GM21717 (cell line): ENCODE results near the gene RAB5B.
"Not testable (repeated sequence)": the region's sequence is repeated elsewhere in the genome, so short reads cannot be mapped to it uniquely, and the experiment has no call there.

Experiments
- ATAC-seq: cut with Tn5 transposase; IDR thresholded peaks from one replicate; pipeline ENCODE4 v1.9.1; 2021; ENCODE audit warnings: mild to moderate bottlenecking, moderate library complexity; ENCODE audit not compliant: unreplicated experiment

The RAB5B gene

DNA sequence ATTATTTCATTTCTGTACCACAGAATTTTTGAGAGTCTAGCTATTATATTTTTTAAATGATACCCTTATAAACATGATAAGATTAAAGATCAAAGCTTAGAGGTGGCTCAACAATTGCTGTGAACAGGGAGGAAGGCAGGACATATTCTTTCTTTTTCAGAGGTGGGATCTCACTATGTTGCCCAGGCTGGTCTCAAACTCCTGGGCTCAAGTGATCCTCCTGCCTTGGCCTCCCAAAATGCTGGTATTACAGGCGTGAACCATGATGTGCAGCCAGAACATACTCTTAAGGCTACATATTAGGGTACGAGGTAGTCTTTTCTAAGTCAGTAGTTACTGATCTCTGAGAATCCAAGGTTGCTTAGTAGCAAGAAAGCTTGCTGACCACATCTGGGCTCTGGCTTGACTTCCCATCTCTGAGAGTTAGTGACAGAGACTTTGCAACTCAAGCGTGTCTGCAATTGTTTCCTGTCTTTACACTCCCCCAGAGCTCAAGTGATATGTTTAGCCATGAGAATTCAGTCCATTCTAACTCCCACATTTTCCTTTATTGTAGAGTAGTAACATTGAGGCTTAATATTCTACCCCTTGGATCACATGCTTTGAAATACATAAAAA lies 8.6 kb downstream of the RAB5B start:
- ATAC-seq = no peak

DNA sequence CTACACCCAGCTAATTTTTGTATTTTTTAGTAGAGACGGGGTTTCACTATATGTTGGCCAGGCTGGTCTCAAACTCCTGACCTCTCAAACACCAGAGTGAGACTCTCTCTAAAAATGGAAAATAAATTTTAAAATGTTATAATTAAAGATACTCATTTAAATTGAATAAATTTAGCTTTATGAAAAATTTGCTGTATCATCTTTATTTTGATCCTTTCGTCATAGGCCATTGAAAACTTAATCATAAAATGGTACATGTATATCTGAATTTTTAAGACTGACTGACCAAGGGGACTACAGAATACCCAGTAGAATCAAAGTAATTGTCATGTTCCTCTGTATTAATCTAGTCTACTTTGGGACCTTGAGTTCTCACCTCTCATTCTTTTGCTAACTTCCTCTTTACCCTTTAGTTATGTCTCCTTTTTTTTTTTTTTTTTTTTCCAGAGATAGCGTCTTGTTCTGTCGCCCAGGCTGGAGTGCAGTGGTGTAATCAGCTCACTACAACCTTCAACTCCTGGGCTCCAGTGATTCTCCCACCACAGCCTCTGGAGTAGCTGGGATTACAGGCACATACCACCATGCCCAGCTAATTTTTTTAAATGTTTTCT lies 9.5 kb downstream of the RAB5B start:
- no peak for ATAC-seq

DNA sequence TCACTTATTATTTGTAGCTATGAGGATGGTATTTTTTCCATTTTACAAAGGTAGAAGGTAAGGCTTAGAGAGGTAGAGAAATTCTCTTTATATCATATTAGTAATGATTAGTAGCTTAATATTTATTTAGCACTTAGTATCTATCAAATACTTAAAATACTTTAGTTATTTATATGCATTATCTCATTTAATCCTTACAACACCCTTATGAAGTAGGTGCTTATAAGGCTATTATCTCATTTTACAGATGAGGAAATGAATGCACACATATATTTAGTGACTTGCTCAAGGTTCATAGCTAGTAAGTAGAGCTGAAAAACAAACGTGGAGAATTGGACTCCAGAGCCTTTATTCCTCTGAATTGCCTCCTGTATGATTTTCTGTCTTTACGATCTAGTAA lies 11.0 kb downstream of the RAB5B start:
- no peak for ATAC-seq

DNA sequence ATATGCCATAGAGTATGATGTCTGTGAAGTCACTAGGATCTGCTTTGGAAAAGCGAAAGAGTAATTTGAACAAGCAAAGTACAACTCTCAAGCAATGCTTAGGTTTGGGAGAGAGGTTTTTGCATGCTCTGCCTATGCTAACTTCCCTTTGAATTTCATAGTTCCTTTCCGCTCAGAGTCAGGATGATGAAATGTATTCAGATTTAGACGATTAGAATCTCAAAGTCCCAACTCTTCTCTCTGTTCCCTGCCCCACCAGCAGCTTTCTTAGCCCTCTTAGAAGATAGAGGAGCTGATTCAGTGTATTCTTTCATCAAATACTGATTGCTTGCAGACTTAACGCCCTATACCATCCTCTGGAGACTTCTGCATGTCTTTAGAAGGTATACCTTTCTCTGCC lies 11.5 kb downstream of the RAB5B start:
- ATAC-seq = no peak

DNA sequence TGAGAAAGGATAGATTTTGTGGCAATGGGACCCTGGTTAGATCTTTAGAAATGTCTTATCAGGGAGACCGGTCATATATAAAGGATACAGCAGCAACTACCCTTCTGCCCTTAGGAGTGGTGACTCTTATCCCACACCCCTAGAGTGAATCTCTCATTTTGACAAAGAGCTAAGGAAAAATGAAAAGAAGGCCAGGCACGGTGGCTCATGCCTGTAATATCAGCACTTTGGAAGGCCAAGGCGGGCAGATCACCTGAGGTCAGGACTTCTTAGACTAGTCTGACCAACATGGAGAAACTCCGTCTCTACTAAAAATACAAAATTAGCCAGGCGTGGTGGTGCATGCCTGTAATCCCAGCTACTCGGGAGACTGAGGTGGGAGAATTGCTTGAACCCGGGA lies 12.1 kb downstream of the RAB5B start:
- ATAC-seq = not testable (repeated sequence)

DNA sequence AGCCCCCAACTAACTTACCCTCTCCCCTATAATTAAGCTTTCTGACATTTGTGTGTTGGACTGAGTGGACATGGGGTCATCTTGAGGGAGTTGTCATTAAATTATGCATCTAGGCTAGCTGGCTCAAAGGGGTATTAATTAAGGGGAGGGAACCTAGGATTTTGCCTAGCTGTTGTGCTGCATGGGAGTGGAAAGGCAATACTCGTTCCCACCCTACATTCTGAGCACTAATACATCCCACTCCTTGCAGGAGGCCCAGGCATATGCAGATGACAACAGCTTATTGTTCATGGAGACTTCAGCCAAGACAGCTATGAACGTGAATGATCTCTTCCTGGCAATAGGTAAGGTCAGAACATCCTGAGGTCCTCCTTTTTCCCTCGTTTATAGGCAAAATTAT lies 17.2 kb downstream of the RAB5B start:
- no peak for ATAC-seq

DNA sequence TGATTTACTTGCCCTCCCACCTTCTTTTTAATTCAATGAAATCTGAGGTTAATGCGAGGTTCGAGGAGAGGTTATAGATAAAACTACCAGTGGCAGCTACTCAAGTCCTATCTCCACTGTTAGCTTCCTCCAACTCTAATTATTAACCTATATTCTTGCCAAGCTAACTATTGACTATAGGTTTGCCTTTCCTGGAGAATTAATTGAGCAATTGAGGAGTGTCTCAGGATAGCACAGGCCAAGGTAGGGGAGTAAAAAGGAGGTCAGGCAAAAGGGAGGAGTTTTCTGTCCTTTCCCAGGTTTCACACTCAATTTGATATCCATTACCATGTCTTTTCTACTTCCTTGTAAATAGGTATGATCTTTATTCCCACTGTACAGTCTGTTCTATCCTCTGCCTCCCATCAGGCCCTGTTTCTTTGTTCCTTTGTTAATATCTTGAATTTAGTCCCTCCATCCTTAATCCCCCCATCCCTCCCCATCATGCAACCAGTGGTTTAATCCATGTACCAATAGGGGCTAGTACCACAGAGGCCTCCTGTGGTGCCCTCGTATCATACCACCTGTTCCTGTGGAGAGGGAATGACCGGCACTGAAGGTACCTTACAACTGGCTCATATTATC lies 19.5 kb downstream of the RAB5B start:
- no peak for ATAC-seq

DNA sequence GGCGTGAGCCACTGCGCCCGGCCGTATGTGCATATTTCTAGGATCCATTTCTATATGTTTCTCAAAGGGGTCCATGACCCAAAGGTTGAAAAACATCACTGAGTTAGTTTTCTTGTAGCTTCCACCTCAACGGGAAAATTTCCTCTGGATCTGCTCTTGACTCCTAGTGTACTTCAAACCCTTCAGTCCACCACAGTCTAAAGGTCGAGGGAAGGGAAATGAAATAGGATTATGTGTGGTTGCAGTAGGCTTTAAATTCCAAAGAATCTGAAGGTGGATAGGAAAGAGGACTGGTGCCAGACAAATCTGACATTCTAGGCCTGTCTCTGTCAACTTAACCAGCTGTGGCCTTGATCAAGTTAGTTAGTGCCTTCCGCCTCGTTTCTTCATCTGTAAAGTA lies 21.5 kb downstream of the RAB5B start:
- no peak for ATAC-seq

DNA sequence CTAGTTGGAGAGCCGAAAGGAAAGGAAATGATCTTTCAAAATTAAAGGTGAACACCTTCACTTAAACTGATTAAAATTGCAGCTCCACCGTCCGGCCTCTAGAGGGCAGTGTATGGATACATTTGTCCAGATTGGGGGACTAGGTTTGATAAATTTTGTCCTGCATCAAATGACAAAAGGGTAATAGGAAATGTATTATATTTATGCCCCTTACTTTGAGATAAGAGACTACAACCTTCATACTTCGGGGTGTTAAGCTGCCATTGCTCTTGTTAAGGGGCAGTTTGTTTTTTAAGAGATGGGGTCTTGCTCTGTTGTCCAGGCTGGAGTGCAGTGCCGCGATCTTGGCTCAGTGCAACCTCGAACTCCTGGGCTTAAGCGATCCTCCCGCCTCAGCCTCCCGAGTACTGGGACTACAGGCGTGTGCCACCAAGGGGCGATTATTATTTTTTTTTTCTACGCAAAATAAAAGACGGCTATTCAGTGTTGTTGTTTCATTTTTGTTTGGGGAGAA lies 22.4 kb downstream of the RAB5B start:
- ATAC-seq = no peak

DNA sequence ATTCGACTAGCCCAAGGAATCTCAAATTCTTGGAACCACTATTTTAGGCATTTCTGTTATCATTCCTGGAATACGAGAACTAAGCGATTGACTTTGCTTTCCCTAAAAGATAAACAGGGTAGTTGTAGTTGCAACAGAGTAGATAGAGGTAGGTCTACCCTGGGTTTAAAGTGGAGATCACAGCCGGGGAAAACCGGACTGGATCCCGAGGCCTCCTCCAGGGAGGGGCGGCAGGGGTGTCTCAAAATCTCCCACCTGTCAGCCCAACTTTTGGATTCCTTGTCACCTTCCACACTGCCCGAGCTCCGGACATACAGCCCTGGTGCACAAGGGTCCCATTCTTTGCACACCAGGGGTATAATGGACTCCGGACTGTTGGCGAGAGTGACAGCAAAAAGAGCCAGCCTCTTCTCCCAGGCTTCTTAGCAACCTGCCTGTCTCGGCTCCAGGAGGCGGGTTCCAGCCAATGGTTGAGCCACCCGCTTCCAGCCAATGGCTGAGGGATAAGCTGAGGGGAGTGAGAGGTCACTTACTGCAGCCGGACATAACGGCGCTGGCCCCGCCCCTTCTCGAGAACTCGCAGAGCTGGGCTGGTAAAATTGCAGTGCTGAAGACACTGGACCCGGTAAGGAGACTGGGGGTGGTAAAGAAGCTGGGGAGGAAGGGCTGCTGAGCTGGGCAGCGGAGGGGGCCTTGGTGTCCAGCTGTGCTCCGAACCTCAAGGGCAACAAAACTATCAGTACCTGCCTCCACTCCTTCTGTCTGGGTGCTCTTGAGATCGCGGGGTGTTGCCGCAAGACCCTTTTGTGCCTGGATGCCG lies 23.0 kb downstream of the RAB5B start, which contains the start of gene SUOX:
Gene SUOX (plus strand): TSS at position 562 of the 820 bp plus-strand sequence. CDS start 4,946 bp downstream, outside the sequence.
- peak; percentile 94 for ATAC-seq

DNA sequence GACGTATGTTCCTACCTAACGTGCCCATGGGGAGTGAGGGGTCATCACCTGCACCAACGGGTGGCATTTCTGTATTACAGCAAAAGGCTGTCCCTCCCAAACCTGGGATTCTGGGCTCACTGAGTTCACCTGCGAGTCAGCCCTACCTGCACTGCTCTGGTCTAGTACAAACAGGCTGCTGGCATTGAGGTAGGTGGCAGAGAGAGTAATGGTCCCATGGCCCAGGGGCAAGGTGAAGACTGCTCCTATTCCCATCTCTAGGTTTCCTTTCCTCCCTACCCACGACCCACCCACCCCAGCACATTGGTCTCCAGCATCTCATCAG lies 23.6 kb downstream of the RAB5B start:
- ATAC-seq = peak; percentile 6

DNA sequence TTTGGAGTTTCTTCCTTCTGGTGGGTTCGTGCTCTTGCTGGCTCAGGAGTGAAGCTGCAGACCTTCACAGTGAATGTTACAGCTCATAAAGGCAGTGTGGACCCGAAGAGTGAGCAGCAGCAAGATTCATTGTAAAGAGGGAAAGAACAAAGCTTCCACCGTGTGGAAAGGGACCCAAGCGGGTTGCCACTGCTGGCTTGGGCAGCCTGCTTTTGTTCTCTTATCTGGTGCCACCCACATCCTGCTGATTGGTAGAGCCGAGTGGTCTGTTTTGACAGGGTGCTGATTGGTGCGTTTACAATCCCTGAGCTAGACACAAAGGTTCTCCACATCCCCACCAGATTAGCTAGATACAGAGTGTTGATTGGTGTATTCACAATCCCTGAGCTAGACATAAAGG lies 25.6 kb downstream of the RAB5B start:
- ATAC-seq = not testable (repeated sequence)

DNA sequence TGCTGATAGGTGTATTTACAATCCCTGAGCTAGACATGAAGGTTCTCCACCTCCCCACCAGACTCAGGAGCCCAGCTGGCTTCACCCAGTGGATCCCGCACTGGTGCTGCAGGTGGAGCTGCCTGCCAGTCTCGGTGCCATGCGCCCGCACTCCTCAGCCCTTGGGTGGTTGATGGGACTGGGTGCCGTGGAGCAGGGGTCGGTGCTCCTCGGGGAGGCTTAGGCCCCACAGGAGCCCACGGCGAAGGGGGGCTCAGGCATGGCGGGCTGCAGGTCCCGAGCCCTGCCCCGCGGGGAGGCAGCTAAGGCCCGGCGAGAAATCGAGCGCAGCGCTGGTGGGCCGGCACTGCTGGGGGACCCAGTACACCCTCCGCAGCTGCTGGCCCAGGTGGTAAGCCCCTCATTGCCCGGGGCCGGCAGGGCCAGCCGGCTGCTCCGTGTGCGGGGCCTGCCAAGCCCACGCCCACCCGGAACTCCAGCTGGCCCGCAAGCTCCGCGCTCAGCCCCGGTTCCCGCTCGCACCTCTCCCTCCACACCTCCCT lies 26.2 kb downstream of the RAB5B start:
- ATAC-seq = not testable (repeated sequence)

DNA sequence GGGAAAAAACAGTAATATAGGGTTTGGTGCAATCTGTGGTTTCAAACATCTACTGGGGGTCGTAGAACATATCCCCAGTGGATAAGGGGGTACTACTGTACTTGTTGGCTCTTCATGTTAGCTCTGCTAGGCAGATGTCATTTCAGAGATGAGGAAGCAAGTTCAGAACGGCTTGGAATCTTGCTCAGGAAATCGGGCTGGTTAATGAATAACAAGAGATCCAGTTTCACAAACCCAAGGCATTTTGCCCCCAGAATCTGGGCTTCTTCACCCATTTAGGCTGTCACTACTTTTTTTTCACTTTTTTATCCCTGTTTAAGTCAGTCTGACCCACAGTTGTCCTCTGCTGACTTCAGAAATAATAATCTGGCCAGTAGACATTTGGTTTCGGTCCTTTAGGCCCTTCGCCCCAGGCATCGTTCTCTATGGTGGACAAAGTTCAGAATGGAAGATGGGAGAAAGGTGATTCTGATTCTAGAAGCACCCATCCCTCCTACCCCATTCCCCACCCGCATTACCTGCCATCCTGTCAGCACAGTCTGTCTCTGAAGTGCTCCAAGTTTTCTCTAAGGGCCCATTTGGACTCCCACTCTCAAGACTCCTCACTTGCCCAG lies 27.7 kb downstream of the RAB5B start:
- ATAC-seq = no peak

DNA sequence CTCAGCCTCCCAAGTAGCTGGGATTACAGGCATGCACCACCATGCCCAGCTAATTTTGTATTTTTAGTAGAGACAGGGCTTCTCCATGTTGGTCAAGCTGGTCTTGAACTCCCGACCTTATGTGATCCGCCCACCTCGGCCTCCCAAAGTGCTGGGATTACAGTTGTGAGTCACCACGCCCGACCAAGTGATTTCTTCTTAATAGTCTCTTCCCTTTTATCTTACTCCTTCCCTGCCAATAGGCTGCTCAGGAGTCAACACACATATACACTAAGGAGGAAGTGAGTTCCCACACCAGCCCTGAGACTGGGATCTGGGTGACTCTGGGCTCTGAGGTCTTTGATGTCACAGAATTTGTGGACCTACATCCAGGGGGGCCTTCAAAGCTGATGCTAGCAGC lies 29.5 kb downstream of the RAB5B start:
- not testable (repeated sequence) for ATAC-seq

DNA sequence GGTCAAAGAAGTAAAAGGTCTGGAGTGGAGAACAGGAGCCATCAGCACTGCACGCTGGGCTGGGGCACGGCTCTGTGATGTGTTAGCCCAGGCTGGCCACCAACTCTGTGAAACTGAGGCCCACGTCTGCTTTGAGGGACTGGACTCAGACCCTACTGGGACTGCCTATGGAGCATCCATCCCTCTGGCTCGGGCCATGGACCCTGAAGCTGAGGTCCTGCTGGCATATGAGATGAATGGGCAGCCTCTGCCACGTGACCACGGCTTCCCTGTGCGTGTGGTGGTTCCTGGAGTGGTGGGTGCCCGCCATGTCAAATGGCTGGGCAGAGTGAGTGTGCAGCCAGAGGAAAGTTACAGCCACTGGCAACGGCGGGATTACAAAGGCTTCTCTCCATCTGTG lies 30.3 kb downstream of the RAB5B start:
- ATAC-seq = no peak

DNA sequence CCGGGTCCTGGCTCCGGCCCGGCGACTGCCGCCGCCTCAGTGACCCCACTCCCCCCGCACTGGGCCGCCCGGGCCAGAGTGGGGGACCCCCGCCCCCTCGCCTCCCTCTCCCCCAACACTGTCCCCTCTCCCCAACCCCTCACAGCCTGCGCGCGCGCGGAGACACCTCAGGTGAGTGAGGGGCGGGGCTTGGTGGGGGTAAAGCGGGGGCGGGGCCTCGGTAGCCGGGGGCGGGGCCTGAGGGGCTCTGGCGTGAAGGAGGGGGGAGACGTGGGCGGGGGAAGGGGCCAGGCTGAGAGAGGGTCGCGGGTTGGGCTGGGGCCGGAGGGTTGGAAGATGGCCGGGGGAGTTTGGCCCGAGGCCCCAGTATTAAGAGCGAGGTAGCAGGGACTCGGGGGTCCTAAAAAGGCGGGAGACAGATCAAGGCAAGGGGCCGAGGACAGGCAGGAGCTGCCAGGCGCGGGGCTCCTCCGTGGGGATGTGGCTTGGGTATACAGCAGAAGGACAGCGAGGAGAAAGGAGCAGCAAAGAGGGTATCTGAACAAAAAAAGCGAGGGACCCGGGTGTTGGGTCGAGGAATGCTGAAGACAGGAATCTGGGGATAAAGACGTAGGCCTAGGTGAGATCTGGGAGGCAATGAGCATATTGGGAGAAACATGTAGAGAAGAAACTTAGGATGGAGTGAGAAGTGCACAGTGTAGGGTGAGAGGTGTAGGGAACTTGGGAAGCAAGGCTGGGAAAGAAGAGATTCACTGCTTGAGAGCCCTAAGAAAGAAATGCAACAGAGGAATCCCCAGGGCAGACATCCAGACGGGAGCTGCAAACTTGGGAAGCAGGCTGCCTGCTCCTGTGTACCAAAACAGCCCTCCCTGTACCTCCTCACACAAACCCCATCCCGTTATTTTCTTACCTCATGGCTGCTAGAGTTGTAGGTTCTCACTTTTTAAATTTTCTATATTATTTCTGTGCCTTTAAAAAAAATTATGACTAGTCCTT lies 34.0 kb downstream of the RAB5B start:
- ATAC-seq = peak; percentile 38

DNA sequence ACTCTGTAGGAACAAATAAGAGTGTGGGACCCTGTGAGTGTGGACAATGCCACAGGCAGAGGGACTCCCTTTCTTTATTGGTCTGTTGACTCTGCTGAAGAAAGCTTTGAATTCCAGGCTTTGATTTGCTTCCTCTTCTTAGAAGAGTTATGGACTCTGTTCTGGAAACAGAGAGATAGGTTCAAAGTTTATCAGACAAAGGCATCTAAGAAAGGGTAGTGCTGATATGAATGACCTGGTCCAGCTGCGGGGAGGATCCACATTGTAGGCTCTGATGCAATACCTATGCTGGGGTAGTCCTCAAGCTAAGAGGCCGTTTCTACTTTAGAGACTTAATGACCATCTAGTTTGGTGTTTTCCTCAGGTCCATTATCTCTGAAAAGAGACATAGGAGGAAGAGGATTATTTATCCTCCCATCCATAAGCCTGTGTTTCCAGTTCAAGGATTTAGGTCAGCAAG lies 36.3 kb downstream of the RAB5B start:
- ATAC-seq = no peak

DNA sequence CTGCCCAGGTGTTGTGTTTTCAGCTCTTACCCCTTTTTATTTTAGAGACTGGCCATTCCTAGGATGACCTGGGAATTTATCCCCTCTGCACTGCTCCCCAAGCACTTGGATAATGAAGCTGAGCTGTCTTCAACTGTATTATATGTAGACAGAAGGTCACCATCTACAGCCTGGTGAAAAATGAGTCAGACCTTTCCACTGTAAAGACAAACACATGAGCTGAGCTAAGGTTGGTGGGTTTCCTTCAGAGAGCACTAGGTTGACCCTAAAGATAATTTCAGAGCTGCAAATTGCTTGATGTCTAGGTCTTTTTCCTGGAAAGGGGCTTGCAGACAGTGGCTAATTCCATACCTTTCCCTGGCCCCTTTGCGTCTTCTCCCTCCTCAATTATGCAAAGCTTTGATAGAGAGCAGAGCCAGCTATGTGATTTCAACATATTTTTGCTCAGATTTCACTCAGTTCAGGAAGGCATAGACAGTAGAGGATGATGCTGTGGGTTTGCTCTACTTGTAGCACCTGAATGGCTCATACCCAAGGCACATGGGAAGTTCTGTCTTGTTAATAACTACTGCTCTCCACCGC lies 37.7 kb downstream of the RAB5B start:
- ATAC-seq = no peak
